HG03565 (cell line): ENCODE measurements around the gene RPL10.
"Not testable (repeated sequence)": the region's sequence is repeated elsewhere in the genome, so short reads cannot be mapped to it uniquely, and the experiment has no call there.

Experiments
- ATAC-seq: cut with Tn5 transposase; IDR thresholded peaks from one replicate; pipeline ENCODE4 v1.9.1; 2021; ENCODE audit warnings: mild to moderate bottlenecking, moderate library complexity; ENCODE audit not compliant: unreplicated experiment

Gene RPL10

DNA sequence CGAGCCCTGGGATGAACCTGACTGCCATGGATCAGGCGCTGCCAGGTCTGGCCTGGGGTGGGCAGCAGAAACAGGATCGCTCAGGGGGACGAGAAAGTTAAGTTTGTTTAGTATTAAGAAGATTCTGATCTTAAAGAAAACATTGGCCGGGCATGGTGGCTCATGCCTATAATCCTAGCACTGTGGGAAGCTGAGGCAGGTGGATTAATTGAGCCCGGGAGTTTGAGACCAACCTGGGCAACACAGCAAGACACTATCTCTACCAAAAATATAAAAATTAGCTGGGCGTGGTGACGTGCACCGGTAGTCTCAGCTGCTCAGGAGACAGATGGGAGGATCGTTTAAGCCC lies 23.0 kb upstream of the RPL10 start:
- no peak for ATAC-seq

DNA sequence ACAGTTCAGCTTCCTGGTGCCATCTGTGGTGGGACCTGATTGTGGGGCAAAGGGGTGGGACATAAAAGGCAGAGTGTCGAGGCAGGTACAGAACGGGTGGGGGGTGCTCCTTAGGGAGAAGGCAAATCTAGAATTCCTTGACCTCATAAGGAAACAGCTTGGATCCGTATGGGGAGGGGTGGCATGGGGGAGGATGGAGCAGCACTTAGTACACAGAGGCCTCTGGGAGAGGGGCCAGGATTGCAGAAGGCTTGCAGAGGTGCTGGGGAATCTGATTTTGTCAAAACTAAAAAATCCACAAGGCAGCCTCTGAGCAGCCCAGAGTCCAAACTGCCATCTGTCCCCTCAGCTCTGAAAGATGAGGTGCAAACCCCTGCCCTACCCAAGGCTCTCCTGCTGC lies 21.4 kb upstream of the RPL10 start:
- ATAC-seq: no peak

DNA sequence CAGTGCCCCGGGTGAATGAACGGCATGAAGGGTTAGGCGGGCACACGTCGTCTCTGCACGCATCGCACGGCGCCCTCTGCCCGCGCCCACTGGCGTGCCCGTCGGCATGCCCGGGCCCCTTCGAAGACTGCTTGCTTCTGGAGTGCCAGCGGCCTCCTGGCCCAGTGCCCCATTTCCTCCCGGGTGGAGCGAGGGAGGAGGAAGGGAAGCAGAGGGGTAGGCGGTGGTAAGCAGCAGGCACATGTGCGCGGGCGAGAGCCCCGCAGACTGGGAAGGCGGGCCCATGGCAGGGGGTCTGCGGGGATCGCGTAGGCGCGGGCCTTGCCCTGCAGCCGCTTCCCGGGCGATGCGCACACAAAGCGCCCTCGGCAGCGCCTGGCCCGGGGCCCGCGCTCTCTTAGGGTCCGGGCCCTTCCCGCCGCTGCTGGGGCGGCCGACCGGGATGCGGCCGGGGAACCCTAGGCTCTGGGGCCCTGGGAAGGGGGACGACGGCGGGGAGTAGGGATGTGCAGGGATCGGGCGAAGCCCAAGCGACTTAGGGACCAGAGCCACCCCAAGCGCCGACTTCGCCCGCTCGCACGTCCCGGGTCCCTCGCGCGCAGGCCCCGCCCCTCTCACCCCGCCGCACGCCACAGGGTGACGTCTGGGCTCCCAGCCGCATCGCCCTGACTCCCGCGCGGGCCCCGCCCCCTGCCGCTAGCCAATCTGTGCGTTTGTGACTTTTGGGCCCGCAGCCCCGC lies 19.9 kb upstream of the RPL10 start:
- no peak for ATAC-seq

DNA sequence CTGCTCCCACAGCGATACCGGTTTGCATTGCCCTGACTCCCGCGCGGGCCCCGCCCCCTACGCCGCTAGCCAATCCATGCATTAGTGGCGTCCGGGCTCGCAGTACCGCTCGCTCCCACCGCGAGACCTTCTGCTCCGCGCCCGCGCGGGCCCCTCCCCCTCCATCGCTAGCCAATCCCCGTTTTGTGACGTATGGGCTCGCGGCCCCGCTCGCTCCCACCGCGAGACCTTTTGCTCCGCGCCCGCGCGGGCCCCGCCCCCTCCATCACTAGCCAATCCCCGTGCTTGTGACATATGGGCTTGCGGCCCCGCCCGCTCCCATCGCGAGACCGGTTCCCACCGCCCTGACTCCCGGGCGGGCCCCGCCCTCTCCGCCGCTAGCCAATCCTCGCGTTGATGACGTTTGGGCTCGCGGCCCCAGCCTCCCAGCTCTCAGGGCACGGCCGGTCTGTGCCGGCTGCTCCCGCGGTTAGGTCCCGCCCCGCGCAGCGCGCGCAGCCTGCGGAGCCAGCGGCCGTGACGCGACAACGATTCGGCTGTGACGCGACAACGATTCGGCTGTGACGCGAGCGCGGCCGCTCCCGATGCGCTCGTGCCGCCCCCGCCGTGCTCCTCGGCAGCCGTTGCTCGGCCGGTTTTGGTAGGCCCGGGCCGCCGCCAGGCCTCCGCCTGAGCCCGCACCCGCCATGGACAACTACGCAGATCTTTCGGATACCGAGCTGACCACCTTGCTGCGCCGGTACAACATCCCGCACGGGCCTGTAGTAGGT lies 19.2 kb upstream of the RPL10 start, which contains the start of gene EMD:
Gene EMD, plus strand, starts transcription at position 497 of the 770 bp plus-strand sequence. Its CDS starts 190 bp downstream, at position 687.
- peak; percentile 74 for ATAC-seq

DNA sequence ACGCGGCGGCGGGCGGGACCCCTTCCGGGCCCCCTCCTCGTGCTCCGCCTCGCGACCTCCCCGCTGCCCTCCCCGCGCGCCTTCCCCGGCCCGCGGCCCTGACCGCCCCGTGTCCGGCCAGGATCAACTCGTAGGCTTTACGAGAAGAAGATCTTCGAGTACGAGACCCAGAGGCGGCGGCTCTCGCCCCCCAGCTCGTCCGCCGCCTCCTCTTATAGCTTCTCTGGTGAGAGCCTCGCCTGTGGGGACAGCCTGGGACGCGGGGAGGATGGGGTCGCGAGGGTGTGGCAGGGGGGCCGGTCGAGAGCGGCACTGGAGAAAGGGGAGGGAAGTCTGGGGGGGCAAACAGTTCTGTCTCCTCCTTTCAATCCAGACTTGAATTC lies 18.6 kb upstream of the RPL10 start:
- no peak for ATAC-seq

DNA sequence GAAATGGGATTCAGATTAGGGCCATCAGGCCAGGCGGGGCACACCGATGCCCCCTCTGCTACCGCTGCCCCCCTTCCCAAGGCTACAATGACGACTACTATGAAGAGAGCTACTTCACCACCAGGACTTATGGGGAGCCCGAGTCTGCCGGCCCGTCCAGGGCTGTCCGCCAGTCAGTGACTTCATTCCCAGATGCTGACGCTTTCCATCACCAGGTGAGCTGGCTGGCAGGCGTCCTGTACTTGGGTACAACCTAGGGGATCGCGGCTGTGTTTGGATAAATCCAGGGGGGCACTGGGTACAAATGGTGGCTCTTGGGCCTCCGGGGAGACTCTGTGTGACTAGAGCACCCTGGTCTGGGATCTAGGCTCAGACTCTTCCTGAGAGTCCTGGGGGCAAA lies 18.0 kb upstream of the RPL10 start:
- no peak for ATAC-seq

DNA sequence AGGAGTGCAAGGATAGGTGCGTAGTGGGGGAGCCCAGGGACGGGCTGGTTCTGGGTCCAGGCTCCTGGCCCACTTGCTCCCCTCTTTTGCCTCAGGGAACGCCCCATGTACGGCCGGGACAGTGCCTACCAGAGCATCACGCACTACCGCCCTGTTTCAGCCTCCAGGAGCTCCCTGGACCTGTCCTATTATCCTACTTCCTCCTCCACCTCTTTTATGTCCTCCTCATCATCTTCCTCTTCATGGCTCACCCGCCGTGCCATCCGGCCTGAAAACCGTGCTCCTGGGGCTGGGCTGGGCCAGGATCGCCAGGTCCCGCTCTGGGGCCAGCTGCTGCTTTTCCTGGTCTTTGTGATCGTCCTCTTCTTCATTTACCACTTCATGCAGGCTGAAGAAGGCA lies 17.4 kb upstream of the RPL10 start:
- ATAC-seq: no peak

DNA sequence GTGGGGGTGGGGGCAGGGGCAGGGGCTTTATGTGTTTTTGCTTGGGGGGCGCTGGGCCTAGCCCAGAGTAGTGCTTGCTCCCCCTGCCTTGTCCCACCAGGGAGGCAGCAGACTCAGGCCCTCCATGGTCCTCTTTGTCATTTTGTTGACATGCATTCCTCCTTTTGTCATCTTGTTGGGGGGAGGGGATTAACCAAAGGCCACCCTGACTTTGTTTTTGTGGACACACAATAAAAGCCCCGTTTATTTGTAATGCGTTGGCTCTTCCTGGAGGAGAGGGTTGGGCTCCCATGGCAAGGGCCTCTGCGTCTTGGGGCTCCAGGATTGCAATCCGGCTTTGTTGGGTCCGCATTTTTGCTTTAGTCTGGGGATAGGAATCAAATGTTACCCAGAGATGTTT lies 16.9 kb upstream of the RPL10 start:
- ATAC-seq: no peak

DNA sequence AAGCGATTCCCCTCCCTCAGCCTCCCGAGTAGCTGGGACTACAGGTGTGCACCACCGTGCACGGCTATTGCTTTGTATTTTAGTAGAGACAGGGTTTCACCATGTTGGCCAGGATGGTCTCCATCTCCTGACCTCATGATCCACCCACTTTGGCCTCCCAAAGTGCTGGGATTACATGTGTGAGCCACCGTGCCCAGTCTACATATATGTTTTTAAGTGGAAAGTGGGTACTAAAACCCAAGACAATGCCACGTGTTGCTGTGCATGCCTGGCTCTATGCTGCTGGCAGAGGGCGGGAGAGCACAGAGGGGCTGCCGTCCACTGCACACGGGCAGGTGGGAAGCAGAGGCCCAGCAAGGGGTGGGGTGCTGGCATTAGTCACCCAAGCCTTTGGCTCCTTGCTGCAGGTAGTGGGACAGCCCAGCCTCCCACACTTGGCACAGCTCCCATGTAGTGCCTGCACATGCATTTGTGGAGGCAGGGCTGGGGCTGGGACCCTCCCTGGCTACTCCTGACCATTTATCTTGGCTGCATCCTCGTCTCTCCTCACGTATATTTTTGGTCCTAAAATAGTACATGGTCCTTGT lies 15.6 kb upstream of the RPL10 start:
- ATAC-seq: no peak

DNA sequence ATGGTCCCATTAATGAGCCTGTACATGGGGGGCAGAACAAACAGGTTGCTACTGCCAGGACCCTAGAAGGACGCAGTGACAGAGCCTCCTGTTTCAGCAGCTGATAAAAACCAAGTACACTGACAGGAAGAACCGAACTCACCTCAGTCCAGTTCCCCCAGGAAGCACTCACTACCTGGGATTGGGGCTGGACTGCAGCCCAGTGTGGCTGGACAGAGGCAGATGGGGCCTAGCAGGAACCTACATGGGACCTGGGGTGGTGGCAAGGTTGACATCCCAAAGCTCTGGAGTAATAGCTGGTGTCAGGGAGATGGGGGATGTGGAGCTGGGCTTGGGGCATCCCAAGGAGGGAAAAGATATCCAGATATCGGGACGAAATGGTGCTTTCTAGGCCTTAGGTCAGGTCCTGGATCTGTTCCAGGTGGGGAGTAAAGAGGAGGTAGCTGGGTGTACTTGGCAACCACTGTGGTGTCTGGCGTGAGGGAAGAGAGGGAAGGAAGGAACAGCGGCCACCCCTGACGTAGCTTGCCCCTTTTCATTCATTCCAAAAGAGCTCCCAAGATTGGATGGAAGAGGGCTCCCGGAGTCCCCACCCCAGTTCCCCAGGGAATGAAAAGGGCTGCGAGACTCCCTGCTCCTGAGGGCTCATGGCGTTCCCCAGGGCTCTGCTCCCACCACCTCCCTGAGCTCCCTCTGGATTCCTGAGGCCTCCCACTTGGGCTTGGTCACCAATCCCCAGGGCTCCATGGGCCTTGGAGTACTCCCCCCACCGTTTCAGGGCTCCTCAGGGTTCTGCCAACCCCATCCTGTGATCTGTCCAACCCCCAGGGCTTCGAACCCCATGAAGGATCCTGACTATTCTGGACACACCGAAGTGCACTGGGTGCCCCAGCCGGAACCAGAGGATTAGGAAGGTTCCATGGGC lies 14.6 kb upstream of the RPL10 start:
- no peak for ATAC-seq

DNA sequence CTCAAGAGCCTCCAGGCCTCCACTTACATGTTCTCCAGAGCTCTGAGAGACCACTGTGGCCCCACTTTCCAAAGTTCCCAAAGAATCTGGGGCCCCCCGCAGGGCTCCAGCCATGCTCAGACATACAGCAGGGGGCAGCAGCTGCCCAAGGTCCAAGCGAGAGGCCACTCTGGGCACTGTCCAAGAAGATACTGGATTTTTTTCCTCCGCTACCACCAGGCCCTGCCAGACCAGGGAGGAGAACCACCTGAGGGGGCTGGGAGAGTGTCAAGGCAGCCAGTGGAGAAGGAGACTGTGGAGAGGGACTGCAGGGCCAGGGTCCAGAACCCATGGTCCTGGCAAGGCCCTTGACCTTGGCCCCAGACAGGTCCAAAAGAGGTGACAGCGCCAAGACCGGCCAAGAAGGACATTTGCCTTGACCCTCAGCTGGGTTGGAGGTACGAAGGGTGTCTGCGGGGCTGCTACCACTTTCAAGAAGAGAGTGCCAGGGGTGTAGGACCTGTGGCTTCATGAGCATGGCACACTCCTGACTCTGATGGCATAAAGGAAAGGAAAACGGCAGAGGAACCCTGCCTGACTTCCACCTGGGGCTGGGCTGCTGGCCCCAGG lies 13.8 kb upstream of the RPL10 start:
- no peak for ATAC-seq

DNA sequence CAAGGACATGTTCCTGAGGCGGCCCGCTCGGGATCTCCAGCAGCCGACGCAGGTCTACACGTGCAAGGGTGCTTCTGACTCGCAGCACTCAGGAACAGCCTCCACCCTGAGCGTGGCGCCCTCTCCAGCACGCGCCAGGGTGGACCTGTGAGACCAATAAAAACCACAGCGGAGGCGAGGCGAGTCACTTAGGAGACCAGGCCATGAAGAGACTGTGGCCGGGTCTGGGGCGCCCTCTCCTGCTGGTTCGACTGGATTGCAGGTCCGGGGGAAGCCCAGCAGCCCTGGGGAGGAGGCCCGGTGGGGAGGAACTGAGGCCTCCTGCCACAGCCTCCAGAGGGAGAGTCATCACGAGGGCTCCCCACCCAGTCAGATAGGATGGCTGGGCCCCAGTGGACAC lies 10.1 kb upstream of the RPL10 start:
- peak; percentile 25 for ATAC-seq

DNA sequence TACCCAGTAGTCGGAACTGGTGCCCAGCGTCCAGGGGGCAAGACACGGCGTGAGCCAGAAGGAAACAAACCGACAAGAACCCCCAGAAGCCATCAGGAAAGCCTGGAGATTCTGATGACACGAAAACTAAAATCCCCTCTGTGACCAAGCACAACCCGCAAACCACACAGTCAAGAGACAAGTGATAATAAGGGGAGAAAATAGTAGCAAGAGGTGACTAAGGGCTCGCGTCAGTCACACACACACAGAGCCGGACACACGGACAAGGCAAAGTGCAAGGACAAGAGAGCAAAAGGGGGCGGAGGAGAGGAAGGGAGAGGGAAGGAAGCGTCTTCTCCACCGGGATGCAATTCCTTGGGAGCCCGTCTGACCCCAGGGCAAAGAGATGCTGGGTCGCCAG lies 9.5 kb upstream of the RPL10 start:
- ATAC-seq: not testable (repeated sequence)

DNA sequence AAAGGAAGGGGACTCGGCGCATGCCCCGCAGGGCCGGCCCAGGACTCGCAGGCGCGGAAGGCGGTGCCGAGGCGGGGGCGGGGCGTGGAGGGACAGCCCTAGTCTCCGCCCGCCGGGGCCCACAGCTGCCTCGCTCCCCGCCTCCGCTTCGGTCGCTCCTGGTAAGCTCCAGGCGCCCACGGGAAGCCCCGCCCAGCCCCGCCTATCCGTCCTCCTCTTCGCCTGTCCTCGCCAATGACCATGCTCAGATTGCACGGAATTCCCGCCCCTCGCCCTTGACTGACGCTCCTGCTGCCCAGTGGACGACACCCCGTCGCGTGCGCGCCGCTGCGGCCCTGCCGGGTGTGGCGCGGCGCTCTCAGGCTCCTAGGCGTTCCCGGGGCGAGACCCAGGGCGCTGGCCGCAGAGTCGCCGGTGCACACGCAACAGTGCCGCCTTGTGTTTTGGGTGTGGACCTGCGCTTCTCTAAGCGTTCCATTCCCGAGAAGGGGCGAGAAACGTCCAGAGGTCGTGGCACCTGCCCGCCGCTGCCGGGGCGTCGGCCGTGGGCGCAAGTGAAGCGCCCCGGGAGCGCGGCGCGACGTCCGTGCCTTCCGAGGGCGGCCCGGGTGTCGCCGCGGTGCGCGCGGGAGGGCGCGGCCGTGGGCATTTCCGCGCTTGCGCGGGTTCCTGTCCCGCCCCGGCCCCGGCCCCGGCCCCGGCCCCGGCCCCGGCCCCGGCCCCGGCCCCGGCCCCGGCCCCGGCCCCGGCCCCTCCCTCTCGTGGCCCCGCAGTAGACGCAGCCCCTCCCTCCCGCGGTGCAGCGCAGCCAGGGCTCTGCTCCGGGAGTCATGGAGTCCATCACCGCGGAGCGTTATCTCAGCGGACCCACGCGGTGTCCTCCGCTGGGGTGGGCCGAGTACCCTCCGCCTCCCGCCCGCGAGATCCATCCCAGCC lies 8.1 kb upstream of the RPL10 start:
- ATAC-seq: peak; percentile 58

DNA sequence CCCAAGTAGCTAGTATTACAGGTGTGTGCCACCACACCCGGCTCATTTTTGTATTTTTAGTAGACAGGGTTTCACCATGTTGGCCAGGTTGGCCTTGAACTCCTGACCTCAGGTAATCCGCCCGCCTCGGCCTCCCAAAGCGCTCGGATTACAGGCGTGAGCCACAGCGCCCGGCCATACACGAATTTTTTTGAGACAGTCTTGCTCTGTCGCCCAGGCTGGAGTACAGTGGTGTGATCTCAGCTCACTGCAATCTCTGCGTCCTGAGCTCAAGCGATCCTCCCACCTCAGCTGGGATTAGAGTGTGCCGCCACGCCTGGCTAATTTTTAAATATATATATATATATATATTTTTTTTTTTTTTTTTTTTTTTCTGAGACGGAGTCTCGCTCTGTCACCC lies 1.8 kb upstream of the RPL10 start:
- ATAC-seq: not testable (repeated sequence)

DNA sequence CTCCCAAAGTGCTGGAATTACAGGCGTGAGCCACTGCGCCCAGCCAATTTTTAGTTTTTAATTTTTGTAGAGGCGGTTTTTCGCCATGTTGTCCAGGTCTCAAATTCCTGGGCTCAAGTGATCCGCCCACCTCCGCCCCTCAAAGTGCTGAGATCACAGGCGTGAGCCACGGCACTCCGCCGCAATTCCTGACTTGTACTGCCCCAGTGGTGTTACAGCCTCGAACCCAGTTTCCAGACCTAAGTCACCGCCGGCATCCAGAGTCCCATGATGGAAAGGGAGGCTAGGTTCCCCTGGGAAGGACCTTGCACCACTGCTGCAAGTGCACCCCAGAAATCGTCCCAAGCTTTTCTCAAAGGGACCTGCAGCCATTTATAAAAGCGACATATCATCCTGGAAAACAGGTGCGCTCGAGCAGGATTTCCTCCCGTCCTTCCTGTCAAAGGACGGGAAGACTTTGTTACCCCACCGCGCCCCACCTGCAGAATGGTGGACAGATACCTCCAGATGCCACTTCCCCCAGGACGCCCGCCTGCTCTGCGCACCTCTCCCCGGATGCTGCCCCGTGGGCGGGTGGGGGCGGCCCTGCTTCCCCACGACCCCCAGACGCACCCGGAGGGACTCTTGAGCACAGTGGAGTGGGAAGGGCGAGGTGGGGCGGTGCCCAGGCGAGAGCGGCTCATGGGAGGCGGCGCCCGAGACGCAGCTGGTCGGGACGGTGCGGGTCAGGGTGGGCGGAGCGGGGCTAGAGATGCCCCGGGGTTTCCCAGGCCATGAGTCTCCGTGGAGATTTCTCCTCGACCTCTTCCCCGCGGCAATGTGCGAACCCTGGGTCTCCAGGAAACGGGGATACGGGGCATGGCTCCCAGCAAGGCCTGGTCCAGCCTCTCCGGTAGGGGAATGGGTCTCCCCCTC lies 947 bp upstream of the RPL10 start:
- ATAC-seq: peak; percentile 25

DNA sequence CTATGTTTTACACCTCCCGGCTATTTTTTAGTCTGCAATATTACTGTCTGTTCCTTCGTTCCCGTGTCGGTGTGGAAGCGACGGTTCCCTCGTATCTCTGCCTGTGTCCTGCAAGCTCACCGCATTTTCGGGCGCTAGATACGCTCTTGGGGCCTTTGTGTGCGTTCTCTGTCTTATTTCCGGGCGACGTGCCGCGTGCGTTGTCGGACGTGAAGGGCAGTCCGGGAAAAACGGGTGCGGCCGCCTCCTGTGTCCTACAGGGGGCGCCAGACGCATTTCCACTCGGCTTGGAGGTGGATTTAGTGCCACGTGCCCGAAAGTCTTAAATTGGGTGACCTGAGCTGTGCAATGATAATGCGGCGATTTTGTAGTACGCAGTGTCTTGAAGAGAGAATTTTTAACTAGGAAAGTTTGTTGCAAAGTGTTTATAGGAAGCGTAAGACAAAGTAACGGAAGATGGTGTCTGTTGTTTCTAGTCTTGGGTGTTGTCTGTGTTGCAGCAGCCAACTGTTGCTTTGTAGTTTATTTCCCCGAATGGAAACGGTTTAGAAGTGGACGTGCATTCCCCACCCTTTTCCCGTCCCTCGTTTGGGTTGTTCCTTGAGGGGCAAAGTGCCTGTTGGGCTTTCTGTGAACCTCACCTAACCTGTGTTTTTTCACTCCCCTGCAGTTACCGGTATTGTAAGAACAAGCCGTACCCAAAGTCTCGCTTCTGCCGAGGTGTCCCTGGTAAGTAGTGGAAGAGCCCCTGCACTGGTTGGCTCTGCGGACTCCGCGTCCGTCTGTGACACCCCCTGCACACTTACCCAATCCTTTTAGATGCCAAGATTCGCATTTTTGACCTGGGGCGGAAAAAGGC lies 720 bp downstream of the RPL10 start:
- ATAC-seq: no peak
